Inflammatory macrophage treated with lipopolysaccharide for 1 hour (primary cell): Measurements from ENCODE around the gene LRRC58.
"Not testable (repeated sequence)": the region's sequence is repeated elsewhere in the genome, so short reads cannot be mapped to it uniquely, and the experiment has no call there.

Source experiments
- DNase-seq, 2 donors: peaks; one replicate each; pipeline ENCODE4 v3.0.0-alpha.2; 2020 to 2022

Gene LRRC58

GRCh38 chr3:120338517-120338916 lies 10.6 kb downstream of the LRRC58 start:
- no peak for DNase-seq

GRCh38 chr3:120332646-120333045 lies 16.5 kb downstream of the LRRC58 start:
- DNase-seq, result no peak

- DNase-seq, result peak; percentile 59 to 85
Observed at GRCh38 chr3:120331076-120331475, 18.1 kb downstream of the LRRC58 start.

DNA sequence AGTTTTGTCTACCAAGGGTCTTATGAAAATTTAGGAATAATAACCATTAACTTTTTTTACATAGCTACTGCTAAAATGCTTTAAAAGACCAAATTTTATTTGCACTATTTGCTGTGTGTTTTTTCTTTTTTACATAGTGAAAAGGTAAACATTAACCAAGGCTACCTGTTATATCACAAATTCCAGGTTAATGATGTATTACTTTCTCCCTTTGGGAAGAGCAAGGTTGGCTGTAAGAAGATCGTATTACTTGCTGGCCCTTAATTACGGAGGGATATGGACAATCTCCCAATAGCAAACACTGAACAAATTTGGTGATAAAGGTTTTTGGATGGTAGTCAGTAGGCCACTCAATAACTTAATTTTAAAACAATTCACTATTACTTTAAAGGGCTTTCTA lies 22.4 kb downstream of the LRRC58 start:
- no peak for DNase-seq

DNA sequence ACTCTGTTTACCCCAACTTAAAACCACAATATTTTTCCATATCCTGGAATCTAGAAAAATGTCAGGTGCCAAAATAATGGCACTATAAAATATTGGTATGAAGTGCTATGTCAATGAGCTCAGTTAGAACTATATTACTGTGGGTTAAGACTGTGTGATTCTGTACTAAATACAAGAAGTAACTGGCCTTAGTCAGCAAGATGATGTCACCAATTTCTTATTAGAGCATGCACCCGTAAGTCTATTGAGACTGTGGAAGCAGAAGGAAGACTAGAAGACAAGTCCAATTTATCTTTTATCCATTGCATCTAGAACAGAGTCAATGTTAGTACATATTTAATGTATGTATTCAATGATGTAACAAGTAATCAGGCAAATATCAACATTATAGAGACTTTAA lies 25.0 kb downstream of the LRRC58 start:
- peak; percentile 54 to 74 for DNase-seq

GRCh38 chr3:120323761-120324160 lies 25.4 kb downstream of the LRRC58 start:
- DNase-seq, result peak; percentile 64 to 84

GRCh38 chr3:120311863-120312794 lies 37.0 kb downstream of the LRRC58 start:
- DNase-seq, result no peak

GRCh38 chr3:120306519-120307455 lies 42.4 kb downstream of the LRRC58 start:
- no peak for DNase-seq

- DNase-seq, result no peak
Observed at GRCh38 chr3:120304616-120305015, 44.5 kb downstream of the LRRC58 start.

GRCh38 chr3:120302361-120302760 lies 46.8 kb downstream of the LRRC58 start:
- DNase-seq, result no peak

- DNase-seq, result no peak
Observed at GRCh38 chr3:120300971-120301370, 48.2 kb downstream of the LRRC58 start.

GRCh38 chr3:120299403-120299802 lies 49.8 kb downstream of the LRRC58 start:
- peak; percentile 26 to 37 for DNase-seq

- DNase-seq, result no peak
Observed at GRCh38 chr3:120298996-120299395, 50.2 kb downstream of the LRRC58 start.

GRCh38 chr3:120291552-120291951 lies 57.6 kb downstream of the LRRC58 start:
- not testable (repeated sequence) for DNase-seq

DNA sequence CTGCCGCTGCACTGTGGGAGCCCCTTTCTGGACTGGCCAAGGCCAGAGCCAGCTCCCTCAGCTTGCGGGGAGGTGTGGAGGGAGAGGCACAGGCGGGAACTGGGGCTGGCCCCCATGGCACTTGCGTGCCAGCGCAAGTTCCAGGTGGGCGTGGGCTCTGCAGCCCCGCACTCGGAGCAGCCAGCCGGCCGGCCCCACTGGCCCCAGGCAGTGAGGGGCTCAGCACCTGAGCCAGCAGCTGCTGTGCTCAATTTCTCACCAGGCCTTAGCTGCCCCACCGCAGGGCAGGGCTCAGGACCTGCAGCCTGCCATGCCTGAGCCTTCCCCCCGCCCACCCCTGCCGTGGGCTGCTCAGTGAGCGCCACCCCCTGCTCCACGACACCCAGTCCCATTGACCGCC lies 59.5 kb downstream of the LRRC58 start:
- no peak for DNase-seq

GRCh38 chr3:120286465-120286864 lies 62.7 kb downstream of the LRRC58 start:
- no peak for DNase-seq

DNA sequence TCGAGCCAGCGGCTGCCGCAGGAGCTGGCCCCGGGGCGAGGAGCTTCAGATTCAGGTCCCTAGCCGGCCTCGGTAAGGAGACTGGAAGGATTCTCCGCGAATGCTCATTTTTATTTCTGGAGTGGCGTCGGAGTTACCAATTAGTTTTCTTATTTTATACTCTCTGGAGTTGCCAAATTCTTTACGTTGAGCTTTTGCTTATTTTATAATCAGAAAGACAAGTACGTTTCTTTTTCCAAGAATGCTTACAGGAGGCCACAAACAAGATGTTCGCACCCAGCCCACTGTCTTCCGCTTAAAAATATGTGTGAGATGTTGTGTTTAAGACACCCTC lies 63.7 kb downstream of the LRRC58 start:
- no peak for DNase-seq

- no peak for DNase-seq
Observed at GRCh38 chr3:120284747-120285507, 64.2 kb downstream of the LRRC58 start, which contains the start of gene GPR156. Gene GPR156, minus strand, starts transcription at chr3:120285222. Its CDS starts 41,124 bp downstream, at chr3:120244098.

GRCh38 chr3:120281261-120281660 lies 67.9 kb downstream of the LRRC58 start:
- no peak for DNase-seq

DNA sequence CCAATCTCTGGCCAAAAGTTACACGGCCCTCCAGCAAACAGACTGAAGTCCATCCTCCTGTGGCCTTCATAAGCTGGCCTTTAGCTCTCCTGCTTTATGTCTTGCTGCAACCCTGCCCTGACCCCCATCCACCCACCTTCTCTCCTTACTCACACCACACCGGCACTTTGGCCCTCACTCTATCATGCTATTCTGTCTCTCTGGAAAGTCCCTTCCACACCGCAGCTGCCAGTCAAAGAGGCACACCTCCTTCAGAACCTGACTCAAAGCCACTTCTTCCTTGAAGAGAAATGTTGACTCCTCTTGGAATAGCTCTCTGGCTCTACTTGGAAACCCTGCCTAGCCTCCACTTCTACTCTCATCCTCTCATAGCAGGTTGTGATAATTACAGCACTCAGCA lies 68.6 kb downstream of the LRRC58 start:
- no peak for DNase-seq

DNA sequence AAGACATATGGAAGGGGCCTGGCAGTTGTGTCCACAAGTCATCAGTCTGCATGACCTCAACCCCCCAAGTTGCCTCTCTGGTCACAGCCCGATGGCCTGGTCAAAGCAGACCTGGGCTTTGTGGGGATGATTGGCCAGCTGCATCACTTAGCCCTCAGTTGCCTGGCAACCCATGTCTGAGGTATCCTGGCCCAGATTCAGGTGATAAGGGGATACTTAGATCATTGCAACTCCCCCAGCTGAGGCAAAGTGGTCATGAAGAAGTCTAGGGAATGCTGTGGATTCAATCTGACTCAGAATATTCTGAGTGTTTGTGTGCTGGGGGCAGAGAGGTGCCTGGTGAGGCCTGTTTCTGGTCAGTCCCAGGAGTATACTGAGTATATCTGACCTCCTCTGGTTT lies 69.1 kb downstream of the LRRC58 start:
- DNase-seq, result no peak

GRCh38 chr3:120276767-120277166 lies 72.4 kb downstream of the LRRC58 start:
- no peak for DNase-seq

DNA sequence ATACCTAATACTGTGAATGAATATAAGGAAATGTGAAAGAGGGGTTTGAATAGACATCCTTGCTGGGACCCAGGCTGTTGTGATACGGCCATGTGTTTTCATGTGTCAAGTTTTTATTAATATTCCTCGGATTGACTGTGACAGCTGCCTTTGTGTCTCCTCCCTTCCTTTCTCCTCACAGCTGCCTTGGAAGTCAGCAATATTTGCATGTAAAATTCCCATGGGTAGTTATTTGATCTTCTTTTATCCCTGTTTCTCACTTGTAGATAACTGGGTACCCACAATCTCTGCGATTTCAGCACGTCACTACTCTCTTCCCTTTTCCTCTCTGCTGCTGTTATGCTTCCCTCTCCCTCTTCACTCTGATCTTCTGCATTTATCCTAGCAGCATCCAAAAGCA lies 73.5 kb downstream of the LRRC58 start:
- no peak for DNase-seq
